ENCODE results near the gene NEMP2.
"Not testable (repeated sequence)": the region's sequence is repeated elsewhere in the genome, so short reads cannot be mapped to it uniquely, and the experiment has no call there.

Gene NEMP2

GRCh38 chr2:190486037-190486623 is 48.4 kb downstream of the NEMP2 start:
- no peak for DNase-seq

- DNase-seq: no peak
Measured at GRCh38 chr2:190482451-190482850, 52.1 kb downstream of the NEMP2 start.

GRCh38 chr2:190481339-190481738 is 53.2 kb downstream of the NEMP2 start:
- DNase-seq: no peak

- no peak for DNase-seq
Measured at GRCh38 chr2:190478572-190479195, 55.8 kb downstream of the NEMP2 start.

- DNase-seq: no peak
Measured at GRCh38 chr2:190477661-190478454, 56.7 kb downstream of the NEMP2 start.

- DNase-seq: no peak
Measured at GRCh38 chr2:190470256-190470826, 64.2 kb downstream of the NEMP2 start.

GRCh38 chr2:190469771-190470170 is 64.8 kb downstream of the NEMP2 start:
- peak; percentile 33 for DNase-seq

GRCh38 chr2:190468814-190469569 is 65.5 kb downstream of the NEMP2 start:
- no peak for DNase-seq

GRCh38 chr2:190468354-190468753 is 66.2 kb downstream of the NEMP2 start:
- DNase-seq: not testable (repeated sequence)

- DNase-seq: no peak
Measured at GRCh38 chr2:190467575-190468083, 66.9 kb downstream of the NEMP2 start.

- no peak for DNase-seq
Measured at GRCh38 chr2:190466819-190467446, 67.6 kb downstream of the NEMP2 start.

GRCh38 chr2:190465060-190465459 is 69.5 kb downstream of the NEMP2 start:
- no peak for DNase-seq

- no peak for DNase-seq
Measured at GRCh38 chr2:190462611-190463010, 71.9 kb downstream of the NEMP2 start.

- DNase-seq: no peak
Measured at GRCh38 chr2:190462181-190462580, 72.3 kb downstream of the NEMP2 start.

GRCh38 chr2:190460487-190460886 is 74.0 kb downstream of the NEMP2 start:
- no peak for DNase-seq

- no peak for DNase-seq
Measured at GRCh38 chr2:190459881-190460280, 74.6 kb downstream of the NEMP2 start.

GRCh38 chr2:190458352-190459107 is 76.0 kb downstream of the NEMP2 start:
- no peak for DNase-seq

- DNase-seq: no peak
Measured at GRCh38 chr2:190457256-190457655, 77.3 kb downstream of the NEMP2 start.

- no peak for DNase-seq
Measured at GRCh38 chr2:190456833-190457232, 77.7 kb downstream of the NEMP2 start.

GRCh38 chr2:190455358-190456095 is 79.0 kb downstream of the NEMP2 start:
- no peak for DNase-seq

- DNase-seq: no peak
Measured at GRCh38 chr2:190454795-190455194, 79.7 kb downstream of the NEMP2 start.

Data from CD4-positive, alpha-beta T cell treated with Interleukin-4 for 4 hours (primary cell).